Prostate gland (tissue), 2 donors: Measurements from ENCODE around the gene ATG7. TPM values are rescaled to one million over a fixed set of nuclear protein-coding genes. Genes with fewer than 3 reads are reported as not detected.

Experiments used
- DNase-seq: peaks from one replicate; pipeline ENCODE4 v3.0.0-alpha.2; 2019; ENCODE audit warnings: low spot score
- H3K27ac ChIP-seq, 2 donors: fragments of 200-600 bp; sonication (generic); 2 replicates each; pipeline ENCODE4 v1.5.1; 2017 to 2019
- H3K27me3 ChIP-seq: fragments of 200-600 bp; sonication (generic); replicated peaks from 2 replicates; pipeline ENCODE4 v1.5.1; 2019; ENCODE audit not compliant: insufficient read depth
- H3K36me3 ChIP-seq, 2 donors: fragments of 200-600 bp; sonication (generic); 1 replicate in 1 of 2; 2 replicates in 1 of 2; pipeline versions ENCODE4 v1.5.1 to v1.8.1; 2017 to 2019
- H3K4me1 ChIP-seq: fragments of 200-600 bp; sonication (generic); replicated peaks from 2 replicates; pipeline ENCODE4 v1.5.1; 2019
- H3K4me3 ChIP-seq, 2 donors: fragments of 200-600 bp; sonication (generic); 2 replicates each; pipeline ENCODE4 v1.5.1; 2017 to 2019
- H3K9me3 ChIP-seq: fragments of 200-600 bp; sonication (generic); 2 replicates; pipeline ENCODE4 v1.5.1; 2017
- CTCF ChIP-seq, 4 experiments: fragments of 200-600 bp in 2 of 4; fragments of 450-650 bp in 2 of 4; sonication (generic) in 2 of 4; IDR thresholded peaks; 1 replicate in 3 of 4; 2 replicates in 1 of 4; pipeline ENCODE4 v1.5.1; 2016 to 2019; ENCODE audit warnings: antibody characterized with exemption in 4 of 4, mild to moderate bottlenecking in 2 of 4, moderate library complexity in 2 of 4
- POLR2A ChIP-seq: fragments of 450-650 bp; IDR thresholded peaks from one replicate; pipeline ENCODE4 v1.6.1; 2016; ENCODE audit warnings: antibody characterized with exemption, mild to moderate bottlenecking
- POLR2AphosphoS5 ChIP-seq: sonication (generic); formaldehyde crosslinking; IDR thresholded peaks from one replicate; pipeline ENCODE4 v1.6.1; 2017; ENCODE audit warnings: antibody characterized with exemption
- WGBS: methylation state at CpG from one replicate; pipeline ENCODE4 v1.1.5; 2018; 5-methylcytosine and 5-hydroxymethylcytosine counted together
- intact Hi-C: fragments of 100-400 bp; cut with DNase I; formaldehyde crosslinking; loops from one replicate; pipeline ENCODE4 v1.14.2; 2022
- total RNA-seq, 2 donors: library from RNA; depleted of rRNA; stranded (reverse); fragments of >200 nt; gene quantifications; one replicate each; pipeline ENCODE4 v1.1.0, GENCODE V29; 2016

ATG7 gene
- total RNA-seq, 2 donors from 2014 or later: 25.2 to 66.5 TPM

- TF ChIP-seq CTCF (IDR thresholded peaks at IDR 0.05) (no peak), POLR2A (no peak), POLR2AphosphoS5 (no peak)
- WGBS: 40% methylated on average over 5 of the region's 5 CpGs
- intact Hi-C loops: no loop called here
- Histone ChIP-seq H3K36me3 (no peaks in the 10 kb centered on the region), H3K4me1 (no peaks in the 10 kb centered on the region), H3K27ac (no peak overlapping the region), H3K4me3 (no peak overlapping the region), H3K9me3 (no peaks in the 10 kb centered on the region), H3K27me3 (no peaks in the 10 kb centered on the region)
- no peak for DNase-seq
Observed at GRCh38 chr3:11351451-11351850, 79.3 kb downstream of the ATG7 start.

GRCh38 chr3:11356269-11356668 lies 84.1 kb downstream of the ATG7 start:
- DNase-seq: no peak
- H3K27ac ChIP-seq: no peak overlapping the region
- WGBS: 96% methylated on average over 1 of the region's 1 CpG
- TF ChIP-seq CTCF (IDR thresholded peaks at IDR 0.05) (no peak), POLR2A (no peak), POLR2AphosphoS5 (no peak)
- no peaks in the 10 kb centered on the region for H3K4me1 ChIP-seq
- no peaks in the 10 kb centered on the region for H3K27me3 ChIP-seq
- no peaks in the 10 kb centered on the region for H3K9me3 ChIP-seq
- intact Hi-C loops: no loop called here
- no peak overlapping the region for H3K4me3 ChIP-seq
- H3K36me3 ChIP-seq: peaks cover 0 to 4% of the 10 kb centered on the region in 2 donors

GRCh38 chr3:11362600-11362999 lies 90.4 kb downstream of the ATG7 start:
- no peak for DNase-seq
- H3K9me3 ChIP-seq: no peaks in the 10 kb centered on the region
- TF ChIP-seq POLR2A (no peak), POLR2AphosphoS5 (no peak), CTCF (IDR thresholded peaks at IDR 0.05) (no peak)
- H3K4me1 ChIP-seq: peaks cover 3% of the 10 kb centered on the region
- H3K27me3 ChIP-seq: no peaks in the 10 kb centered on the region
- H3K36me3 ChIP-seq: peaks cover 0 to 4% of the 10 kb centered on the region in 2 donors
- H3K4me3 ChIP-seq: no peak overlapping the region
- intact Hi-C loops: no loop called here
- 73% methylated on average over 5 of the region's 5 CpGs for WGBS
- H3K27ac ChIP-seq: no peak overlapping the region

- Histone ChIP-seq H3K4me1 (peaks cover 3% of the 10 kb centered on the region), H3K27me3 (no peaks in the 10 kb centered on the region), H3K9me3 (no peaks in the 10 kb centered on the region), H3K4me3 (no peak overlapping the region), H3K36me3 (peaks cover 0 to 1% of the 10 kb centered on the region in 2 donors), H3K27ac (no peak overlapping the region)
- TF ChIP-seq CTCF (IDR thresholded peaks at IDR 0.05): no peak
- no peak for TF ChIP-seq POLR2A
- TF ChIP-seq POLR2AphosphoS5: no peak
- intact Hi-C loops: no loop called here
- DNase-seq: no peak
- 81% methylated on average over 2 of the region's 2 CpGs for WGBS
Observed at GRCh38 chr3:11363715-11364114, 91.5 kb downstream of the ATG7 start.

GRCh38 chr3:11364181-11364580 lies 92.0 kb downstream of the ATG7 start:
- WGBS: 70% methylated on average over 2 of the region's 2 CpGs
- Histone ChIP-seq H3K4me3 (no peak overlapping the region), H3K9me3 (no peaks in the 10 kb centered on the region), H3K27me3 (no peaks in the 10 kb centered on the region), H3K36me3 (no peaks in the 10 kb centered on the region), H3K27ac (no peak overlapping the region), H3K4me1 (peaks cover 3% of the 10 kb centered on the region)
- intact Hi-C loops: no loop called here
- DNase-seq: no peak
- TF ChIP-seq POLR2AphosphoS5 (no peak), CTCF (IDR thresholded peaks at IDR 0.05) (no peak), POLR2A (no peak)
